ENCODE results near the gene SPATA18. TPM values are rescaled to one million over a fixed set of nuclear protein-coding genes. Genes with fewer than 3 reads are reported as not detected.

Gene SPATA18
- polyA plus RNA-seq, 2 of the 4 experiments (the other 2 are of a cell fraction): 4.3 to 6.7 TPM

DNA sequence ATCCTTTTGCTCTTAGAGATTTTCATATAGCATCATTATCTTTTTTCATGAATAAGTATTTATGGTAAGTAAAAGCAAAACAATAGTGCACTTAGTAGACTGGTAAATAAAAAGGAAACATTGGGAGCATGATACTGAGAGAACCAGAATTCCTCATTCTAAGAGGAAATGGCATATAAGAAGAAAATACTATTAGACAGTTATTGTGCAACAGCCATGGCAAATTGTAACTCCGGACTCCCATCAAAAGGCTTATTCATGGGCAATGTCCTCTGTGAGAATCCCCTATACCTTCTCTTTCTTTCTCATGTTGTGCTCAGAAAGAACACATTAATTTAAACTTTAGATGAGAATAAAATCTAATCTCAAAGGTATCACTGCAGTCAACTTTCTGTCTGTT lies 42.4 kb downstream of the SPATA18 start:
- no peak for DNase-seq (ENCODE audit: low read depth in 1 of 2, low spot score in 1 of 2)
- H3K9me3 ChIP-seq: no peaks in the 10 kb centered on the region
- no peak overlapping the region for H3K27ac ChIP-seq
- H3K4me3 ChIP-seq: no peak overlapping the region
- FAIRE-seq: no peak
- H3K4me1 ChIP-seq: no peaks in the 10 kb centered on the region
- no peak overlapping the region for H3K4me2 ChIP-seq
- CTCF ChIA-PET: no interaction called here
- POLR2A ChIA-PET: no interaction called here
- 38% methylated on average over 1 of the region's 1 CpG for WGBS (ENCODE audit: missing lambda C conversion rate)
- no peak for ATAC-seq
- TF ChIP-seq MAFK (IDR thresholded peaks at IDR 0.05; ENCODE audit: partially characterized antibody) (no peak), MYC (IDR thresholded peaks at IDR 0.05; ENCODE audit: borderline replicate concordance, low read length) (no peak), CHD4 (IDR thresholded peaks at IDR 0.05; ENCODE audit: borderline replicate concordance) (no peak), JUNB (IDR thresholded peaks at IDR 0.05) (no peak), TP53 (CRISPR knock-in tag; IDR thresholded peaks at IDR 0.05) (no peak)
- TF ChIP-seq, protein P1, sequence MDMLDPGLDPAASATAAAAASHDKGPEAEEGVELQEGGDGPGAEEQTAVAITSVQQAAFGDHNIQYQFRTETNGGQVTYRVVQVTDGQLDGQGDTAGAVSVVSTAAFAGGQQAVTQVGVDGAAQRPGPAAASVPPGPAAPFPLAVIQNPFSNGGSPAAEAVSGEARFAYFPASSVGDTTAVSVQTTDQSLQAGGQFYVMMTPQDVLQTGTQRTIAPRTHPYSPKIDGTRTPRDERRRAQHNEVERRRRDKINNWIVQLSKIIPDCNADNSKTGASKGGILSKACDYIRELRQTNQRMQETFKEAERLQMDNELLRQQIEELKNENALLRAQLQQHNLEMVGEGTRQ (IDR thresholded peaks at IDR 0.05): no peak
- TF ChIP-seq, protein P2, sequence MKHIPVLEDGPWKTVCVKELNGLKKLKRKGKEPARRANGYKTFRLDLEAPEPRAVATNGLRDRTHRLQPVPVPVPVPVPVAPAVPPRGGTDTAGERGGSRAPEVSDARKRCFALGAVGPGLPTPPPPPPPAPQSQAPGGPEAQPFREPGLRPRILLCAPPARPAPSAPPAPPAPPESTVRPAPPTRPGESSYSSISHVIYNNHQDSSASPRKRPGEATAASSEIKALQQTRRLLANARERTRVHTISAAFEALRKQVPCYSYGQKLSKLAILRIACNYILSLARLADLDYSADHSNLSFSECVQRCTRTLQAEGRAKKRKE (CRISPR knock-in tag; IDR thresholded peaks at IDR 0.05; ENCODE audit: low read depth): no peak
- TF ChIP-seq, protein P3, sequence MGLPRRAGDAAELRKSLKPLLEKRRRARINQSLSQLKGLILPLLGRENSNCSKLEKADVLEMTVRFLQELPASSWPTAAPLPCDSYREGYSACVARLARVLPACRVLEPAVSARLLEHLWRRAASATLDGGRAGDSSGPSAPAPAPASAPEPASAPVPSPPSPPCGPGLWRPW (IDR thresholded peaks at IDR 0.05): no peak
- TF ChIP-seq, protein P4, sequence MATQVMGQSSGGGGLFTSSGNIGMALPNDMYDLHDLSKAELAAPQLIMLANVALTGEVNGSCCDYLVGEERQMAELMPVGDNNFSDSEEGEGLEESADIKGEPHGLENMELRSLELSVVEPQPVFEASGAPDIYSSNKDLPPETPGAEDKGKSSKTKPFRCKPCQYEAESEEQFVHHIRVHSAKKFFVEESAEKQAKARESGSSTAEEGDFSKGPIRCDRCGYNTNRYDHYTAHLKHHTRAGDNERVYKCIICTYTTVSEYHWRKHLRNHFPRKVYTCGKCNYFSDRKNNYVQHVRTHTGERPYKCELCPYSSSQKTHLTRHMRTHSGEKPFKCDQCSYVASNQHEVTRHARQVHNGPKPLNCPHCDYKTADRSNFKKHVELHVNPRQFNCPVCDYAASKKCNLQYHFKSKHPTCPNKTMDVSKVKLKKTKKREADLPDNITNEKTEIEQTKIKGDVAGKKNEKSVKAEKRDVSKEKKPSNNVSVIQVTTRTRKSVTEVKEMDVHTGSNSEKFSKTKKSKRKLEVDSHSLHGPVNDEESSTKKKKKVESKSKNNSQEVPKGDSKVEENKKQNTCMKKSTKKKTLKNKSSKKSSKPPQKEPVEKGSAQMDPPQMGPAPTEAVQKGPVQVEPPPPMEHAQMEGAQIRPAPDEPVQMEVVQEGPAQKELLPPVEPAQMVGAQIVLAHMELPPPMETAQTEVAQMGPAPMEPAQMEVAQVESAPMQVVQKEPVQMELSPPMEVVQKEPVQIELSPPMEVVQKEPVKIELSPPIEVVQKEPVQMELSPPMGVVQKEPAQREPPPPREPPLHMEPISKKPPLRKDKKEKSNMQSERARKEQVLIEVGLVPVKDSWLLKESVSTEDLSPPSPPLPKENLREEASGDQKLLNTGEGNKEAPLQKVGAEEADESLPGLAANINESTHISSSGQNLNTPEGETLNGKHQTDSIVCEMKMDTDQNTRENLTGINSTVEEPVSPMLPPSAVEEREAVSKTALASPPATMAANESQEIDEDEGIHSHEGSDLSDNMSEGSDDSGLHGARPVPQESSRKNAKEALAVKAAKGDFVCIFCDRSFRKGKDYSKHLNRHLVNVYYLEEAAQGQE (IDR thresholded peaks at IDR 0.05): no peak
- TF ChIP-seq, protein P5, sequence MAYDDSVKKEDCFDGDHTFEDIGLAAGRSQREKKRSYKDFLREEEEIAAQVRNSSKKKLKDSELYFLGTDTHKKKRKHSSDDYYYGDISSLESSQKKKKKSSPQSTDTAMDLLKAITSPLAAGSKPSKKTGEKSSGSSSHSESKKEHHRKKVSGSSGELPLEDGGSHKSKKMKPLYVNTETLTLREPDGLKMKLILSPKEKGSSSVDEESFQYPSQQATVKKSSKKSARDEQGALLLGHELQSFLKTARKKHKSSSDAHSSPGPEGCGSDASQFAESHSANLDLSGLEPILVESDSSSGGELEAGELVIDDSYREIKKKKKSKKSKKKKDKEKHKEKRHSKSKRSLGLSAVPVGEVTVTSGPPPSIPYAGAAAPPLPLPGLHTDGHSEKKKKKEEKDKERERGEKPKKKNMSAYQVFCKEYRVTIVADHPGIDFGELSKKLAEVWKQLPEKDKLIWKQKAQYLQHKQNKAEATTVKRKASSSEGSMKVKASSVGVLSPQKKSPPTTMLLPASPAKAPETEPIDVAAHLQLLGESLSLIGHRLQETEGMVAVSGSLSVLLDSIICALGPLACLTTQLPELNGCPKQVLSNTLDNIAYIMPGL (CRISPR knock-in tag; IDR thresholded peaks at IDR 0.05; ENCODE audit: borderline replicate concordance): no peak
- TF ChIP-seq, protein P6, sequence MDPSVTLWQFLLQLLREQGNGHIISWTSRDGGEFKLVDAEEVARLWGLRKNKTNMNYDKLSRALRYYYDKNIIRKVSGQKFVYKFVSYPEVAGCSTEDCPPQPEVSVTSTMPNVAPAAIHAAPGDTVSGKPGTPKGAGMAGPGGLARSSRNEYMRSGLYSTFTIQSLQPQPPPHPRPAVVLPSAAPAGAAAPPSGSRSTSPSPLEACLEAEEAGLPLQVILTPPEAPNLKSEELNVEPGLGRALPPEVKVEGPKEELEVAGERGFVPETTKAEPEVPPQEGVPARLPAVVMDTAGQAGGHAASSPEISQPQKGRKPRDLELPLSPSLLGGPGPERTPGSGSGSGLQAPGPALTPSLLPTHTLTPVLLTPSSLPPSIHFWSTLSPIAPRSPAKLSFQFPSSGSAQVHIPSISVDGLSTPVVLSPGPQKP (IDR thresholded peaks at IDR 0.05; ENCODE audit: low read depth, low read length): no peak

DNA sequence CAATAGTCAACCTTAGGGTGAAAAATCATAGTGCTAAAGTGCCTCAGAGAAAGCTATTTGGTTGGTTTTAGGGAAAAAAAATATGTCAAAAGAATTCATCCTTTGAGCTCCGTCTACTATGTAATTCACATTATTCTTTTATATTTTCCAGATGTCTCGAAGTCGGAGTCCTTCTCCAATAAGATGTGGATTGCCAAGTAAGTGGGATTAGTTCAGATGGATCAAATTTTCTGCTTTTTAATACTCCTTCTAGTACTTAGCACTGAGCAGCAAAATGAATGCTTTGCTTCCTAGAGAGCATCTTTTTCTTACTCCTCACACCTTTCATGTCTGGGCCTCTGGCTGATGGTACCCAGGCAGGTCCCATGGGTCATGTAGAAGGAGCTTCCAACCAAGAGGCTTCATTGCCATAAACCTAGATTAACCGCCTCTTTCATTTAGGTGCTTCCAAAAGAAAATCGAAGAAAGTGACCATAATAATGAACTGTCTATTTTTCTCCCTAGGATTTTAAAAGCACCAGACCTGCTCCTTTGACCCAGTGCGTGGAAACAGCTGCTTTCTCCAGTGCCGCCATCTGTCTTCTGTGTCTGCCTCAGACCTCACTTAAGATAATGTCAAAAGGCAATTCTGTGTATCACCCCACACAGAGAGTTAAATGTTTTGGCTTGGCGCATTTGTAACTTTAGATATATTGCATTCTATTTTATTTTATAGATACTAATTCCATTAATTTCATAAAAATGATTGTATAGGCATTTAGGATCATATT lies 43.5 kb downstream of the SPATA18 start:
- H3K27ac ChIP-seq: no peak overlapping the region
- ChIA-PET POLR2A (interaction anchor here (0.6 kb wide), 1 partner anchor 793 kb away, joined by 3 read pairs; no protein-coding TSS in a partner anchor), CTCF (no interaction called here)
- no peak for FAIRE-seq
- ATAC-seq: no peak
- no peaks in the 10 kb centered on the region for H3K4me1 ChIP-seq
- no peak overlapping the region for H3K4me2 ChIP-seq
- WGBS (ENCODE audit: missing lambda C conversion rate): 56% methylated on average over 8 of the region's 8 CpGs
- no peak overlapping the region for H3K4me3 ChIP-seq
- no peaks in the 10 kb centered on the region for H3K9me3 ChIP-seq
- no peak for DNase-seq (ENCODE audit: low read depth in 1 of 2, low spot score in 1 of 2)
- TF ChIP-seq, protein P2 (CRISPR knock-in tag; IDR thresholded peaks at IDR 0.05; ENCODE audit: low read depth): no peak
- no peak for TF ChIP-seq SMC3 (IDR thresholded peaks at IDR 0.05)
- no peak for TF ChIP-seq FOXS1 (CRISPR knock-in tag; IDR thresholded peaks at IDR 0.05)
- TF ChIP-seq GATA3 (IDR thresholded peaks at IDR 0.05; ENCODE audit: borderline replicate concordance): no peak
- TF ChIP-seq ESRRA (IDR thresholded peaks at IDR 0.05; ENCODE audit: borderline replicate concordance, low read length): no peak
- TF ChIP-seq RAD21 (conservative IDR thresholded peaks at IDR 0.05 in 1 of 2, IDR thresholded peaks at IDR 0.05 in 1 of 2): no peak
- no peak for TF ChIP-seq CHD4 (IDR thresholded peaks at IDR 0.05; ENCODE audit: borderline replicate concordance)
- TF ChIP-seq, protein P3 (IDR thresholded peaks at IDR 0.05): no peak
- TF ChIP-seq, protein P1 (IDR thresholded peaks at IDR 0.05): no peak
- no peak for TF ChIP-seq POLR2A (IDR thresholded peaks at IDR 0.05; ENCODE audit: low read length)
- no peak for TF ChIP-seq NFE2L2 (conservative IDR thresholded peaks at IDR 0.05; ENCODE audit: low read length)
- TF ChIP-seq HOXB5 (CRISPR knock-in tag; IDR thresholded peaks at IDR 0.05): no peak
- no peak for TF ChIP-seq BHLHE40 (IDR thresholded peaks at IDR 0.05; ENCODE audit: low read depth, low read length)
- TF ChIP-seq JUN (IDR thresholded peaks at IDR 0.05): no peak
- no peak for TF ChIP-seq CBX2 (IDR thresholded peaks at IDR 0.05; ENCODE audit: borderline replicate concordance, low read depth)
- TF ChIP-seq ZSCAN20 (CRISPR knock-in tag; IDR thresholded peaks at IDR 0.05): no peak
- no peak for TF ChIP-seq HDAC2 (IDR thresholded peaks at IDR 0.05)
